SK-N-SH (cell line): ENCODE results near the gene TPRG1. TPM values are rescaled to one million over a fixed set of nuclear protein-coding genes. Genes with fewer than 3 reads are reported as not detected.

Experiments
- CTCF ChIA-PET: fragments of 300-600, 350-600 bp; formaldehyde crosslinking; extraction: SDS; loops from one replicate; lab custom pipeline; 2021; lab: Yijun Ruan, JAX
- POLR2A ChIA-PET: fragments of 350-600 bp; sonication (Branson Sonifier 250); formaldehyde crosslinking; extraction: SDS; loops from one replicate; lab custom pipeline; 2020; ENCODE audit warnings: antibody characterized with exemption, inconsistent platforms; lab: Yijun Ruan, JAX
- DNase-seq: peaks from one replicate; pipeline ENCODE4 v3.0.0; 2012
- H2AFZ ChIP-seq: fragments of 200-600 bp; sonication (generic); 2 replicates; pipeline ENCODE4 v1.8.1; 2016; ENCODE audit warnings: antibody characterized with exemption, mild to moderate bottlenecking, low read depth
- H3F3A ChIP-seq: fragments of 200-600 bp; sonication (generic); replicated peaks from 2 replicates; pipeline ENCODE3; 2016; ENCODE audit warnings: antibody characterized with exemption, mild to moderate bottlenecking; ENCODE audit not compliant: insufficient read depth
- H3K27ac ChIP-seq, 2 experiments: fragments of 200-500 bp in 1 of 2; fragments of 200-600 bp in 1 of 2; sonication (Bioruptor generic) in 1 of 2; sonication (generic), shearing (Covaris generic) in 1 of 2; 2 replicates each; pipeline versions ENCODE4 v1.5.1 to v1.6.1; 2014 to 2016; ENCODE audit warnings: low read depth in 2 of 2, inconsistent platforms in 1 of 2, low read length in 1 of 2, mild to moderate bottlenecking in 1 of 2, mixed read lengths in 1 of 2
- H3K27me3 ChIP-seq: fragments of 200-600 bp; sonication (generic), shearing (Covaris generic); 2 replicates; pipeline ENCODE4 v1.6.1; 2016; ENCODE audit warnings: mixed run types; ENCODE audit not compliant: insufficient read depth
- H3K36me3 ChIP-seq, 2 experiments: fragments of 200-500 bp in 1 of 2; fragments of 200-600 bp in 1 of 2; sonication (Bioruptor generic) in 1 of 2; sonication (generic) in 1 of 2; replicated peaks in 1 of 2; 2 replicates each; pipeline versions ENCODE3 to v1.5.1; 2014 to 2016; ENCODE audit warnings: low read length in 1 of 2, mild to moderate bottlenecking in 1 of 2; ENCODE audit not compliant: insufficient read depth in 2 of 2, control insufficient read depth in 1 of 2
- H3K4me1 ChIP-seq, 2 experiments: fragments of 200-500 bp in 1 of 2; fragments of 200-600 bp in 1 of 2; sonication (Bioruptor generic) in 1 of 2; sonication (generic), shearing (Covaris generic) in 1 of 2; 2 replicates each; pipeline versions ENCODE4 v1.5.1 to v1.6.1; 2014 to 2016; ENCODE audit warnings: low read depth in 1 of 2, low read length in 1 of 2, mixed run types in 1 of 2; ENCODE audit not compliant: insufficient read depth in 2 of 2, control insufficient read depth in 1 of 2
- H3K4me2 ChIP-seq: fragments of 200-600 bp; sonication (generic), shearing (Covaris generic); 2 replicates; pipeline ENCODE4 v1.6.1; 2017; ENCODE audit warnings: mixed run types
- H3K4me3 ChIP-seq, 2 experiments: fragments of 200-500 bp in 1 of 2; fragments of 200-600 bp in 1 of 2; sonication (Bioruptor generic) in 1 of 2; sonication (generic), shearing (Covaris generic) in 1 of 2; 2 replicates each; pipeline versions ENCODE4 v1.5.1 to v1.8.1; 2014 to 2016; ENCODE audit warnings: low read depth in 2 of 2, inconsistent platforms in 1 of 2, low read length in 1 of 2, mild to moderate bottlenecking in 1 of 2, mixed read lengths in 1 of 2, moderate library complexity in 1 of 2
- H3K79me2 ChIP-seq: fragments of 200-600 bp; sonication (generic); 2 replicates; pipeline ENCODE4 v1.8.1; 2017; ENCODE audit warnings: mild to moderate bottlenecking; ENCODE audit not compliant: insufficient read depth
- H3K9ac ChIP-seq: fragments of 200-600 bp; sonication (generic); 2 replicates; pipeline ENCODE4 v1.6.1; 2017; ENCODE audit warnings: mixed run types
- H3K9me2 ChIP-seq: fragments of 200-600 bp; sonication (generic); 2 replicates; pipeline ENCODE4 v1.6.1; 2017; ENCODE audit warnings: mixed run types
- H3K9me3 ChIP-seq: fragments of 200-600 bp; sonication (generic); 2 replicates; pipeline ENCODE4 v1.6.1; 2017; ENCODE audit warnings: mixed run types, mild to moderate bottlenecking, moderate library complexity
- H4K20me1 ChIP-seq: fragments of 200-600 bp; sonication (generic); 2 replicates; pipeline ENCODE4 v1.6.1; 2017; ENCODE audit warnings: mild to moderate bottlenecking, mixed run types; ENCODE audit not compliant: insufficient read depth
- CTCF ChIP-seq: fragments of 200-600 bp; sonication (generic); IDR thresholded peaks from 2 replicates; pipeline ENCODE4 v1.6.1; 2017; ENCODE audit warnings: antibody characterized with exemption, mild to moderate bottlenecking, moderate library complexity
- ELF1 ChIP-seq: IDR thresholded peaks from 2 replicates; pipeline ENCODE4 v1.4.0; 2012
- EZH2phosphoT487 ChIP-seq: fragments of 200-600 bp; sonication (generic); IDR thresholded peaks from 2 replicates; pipeline ENCODE4 v1.6.1; 2017; ENCODE audit warnings: low read depth, mixed run types, mild to moderate bottlenecking, antibody characterized with exemption, moderate library complexity, borderline replicate concordance
- MXI1 ChIP-seq: IDR thresholded peaks from 2 replicates; pipeline ENCODE4 v1.6.1; 2012; ENCODE audit warnings: mild to moderate bottlenecking, low read depth, low read length, improper control_type of control experiment
- NFIC ChIP-seq: IDR thresholded peaks from 2 replicates; pipeline ENCODE4 v1.4.0; 2012; ENCODE audit warnings: borderline replicate concordance
- NRF1 ChIP-seq: IDR thresholded peaks from 2 replicates; pipeline ENCODE4 v1.6.1; 2012; ENCODE audit warnings: low read depth, mild to moderate bottlenecking, low read length
- REST ChIP-seq: IDR thresholded peaks from 2 replicates; pipeline ENCODE4 v1.6.1; 2012; ENCODE audit warnings: mild to moderate bottlenecking, low read depth, low read length, moderate library complexity
- RFX5 ChIP-seq: IDR thresholded peaks from 2 replicates; pipeline ENCODE4 v1.6.1; 2012; ENCODE audit warnings: mild to moderate bottlenecking, improper control_type of control experiment, low read length
- SIN3A ChIP-seq: IDR thresholded peaks from 2 replicates; pipeline ENCODE4 v1.6.1; 2012; ENCODE audit warnings: low read depth, mild to moderate bottlenecking, low read length, moderate library complexity, borderline replicate concordance
- TEAD4 ChIP-seq: IDR thresholded peaks from 2 replicates; pipeline ENCODE4 v1.4.0; 2012; ENCODE audit warnings: mild to moderate bottlenecking, borderline replicate concordance; ENCODE audit not compliant: insufficient read depth
- WGBS: methylation state at CpG from one replicate; pipeline ENCODE4 v1.1.6; 2017; ENCODE audit warnings: low lambda C conversion rate; 5-methylcytosine and 5-hydroxymethylcytosine counted together
- polyA plus RNA-seq, 3 experiments: library from polyadenylated mRNA; depleted of rRNA; stranded (reverse); fragments of >200 nt; gene quantifications; 2 replicates each; pipeline ENCODE4 v1.2.3, GENCODE V29; 2012
- TF ChIP-seq, protein P1 (sequence below): fragments of 150-350 bp; IDR thresholded peaks from 2 replicates; pipeline ENCODE4 v1.6.1; 2016; ENCODE audit warnings: mild to moderate bottlenecking, low read depth, low read length

Gene TPRG1
- polyA plus RNA-seq, 1 of the 3 experiments (the other 2 are of a cell fraction) = 0.64 TPM

GRCh38 chr3:189309400-189309975 lies 137.7 kb downstream of the TPRG1 start:
- H3K36me3 ChIP-seq = no peaks in the 10 kb centered on the region
- H3K27ac ChIP-seq = no peak overlapping the region
- ChIA-PET POLR2A (no interaction called here), CTCF (no interaction called here)
- no peak overlapping the region for H3K4me2 ChIP-seq
- H3K9ac ChIP-seq = no peak overlapping the region
- no peak overlapping the region for H3K4me3 ChIP-seq
- no peak overlapping the region for H2AFZ ChIP-seq
- H3K79me2 ChIP-seq = no peaks in the 10 kb centered on the region
- no peaks in the 10 kb centered on the region for H3F3A ChIP-seq
- no peaks in the 10 kb centered on the region for H4K20me1 ChIP-seq
- 13% methylated on average over 6 of the region's 6 CpGs for WGBS
- DNase-seq = no peak
- TF ChIP-seq, protein P1, sequence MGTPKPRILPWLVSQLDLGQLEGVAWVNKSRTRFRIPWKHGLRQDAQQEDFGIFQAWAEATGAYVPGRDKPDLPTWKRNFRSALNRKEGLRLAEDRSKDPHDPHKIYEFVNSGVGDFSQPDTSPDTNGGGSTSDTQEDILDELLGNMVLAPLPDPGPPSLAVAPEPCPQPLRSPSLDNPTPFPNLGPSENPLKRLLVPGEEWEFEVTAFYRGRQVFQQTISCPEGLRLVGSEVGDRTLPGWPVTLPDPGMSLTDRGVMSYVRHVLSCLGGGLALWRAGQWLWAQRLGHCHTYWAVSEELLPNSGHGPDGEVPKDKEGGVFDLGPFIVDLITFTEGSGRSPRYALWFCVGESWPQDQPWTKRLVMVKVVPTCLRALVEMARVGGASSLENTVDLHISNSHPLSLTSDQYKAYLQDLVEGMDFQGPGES = no peak
- no peak for TF ChIP-seq SIN3A
- no peak for TF ChIP-seq REST
- no peak for TF ChIP-seq RFX5
- no peak for TF ChIP-seq NRF1
- TF ChIP-seq EZH2phosphoT487 = no peak
- TF ChIP-seq CTCF = no peak
- no peak for TF ChIP-seq MXI1
- no peak for TF ChIP-seq TEAD4
- no peak for TF ChIP-seq ELF1
- no peak for TF ChIP-seq NFIC
- TF ChIP-seq, all 33 proteins: peak for 0
- H3K27me3 ChIP-seq = no peaks in the 10 kb centered on the region; the same call in 1 of the 2 replicates
- H3K4me1 ChIP-seq = peaks cover 0 to 8% of the 10 kb centered on the region in 2 experiments; a peak in 1 of 4 replicates
- H3K9me2 ChIP-seq = no peaks in the 10 kb centered on the region
- no peaks in the 10 kb centered on the region for H3K9me3 ChIP-seq
